ENCODE measurements around the gene TSFM.

The TSFM gene

DNA sequence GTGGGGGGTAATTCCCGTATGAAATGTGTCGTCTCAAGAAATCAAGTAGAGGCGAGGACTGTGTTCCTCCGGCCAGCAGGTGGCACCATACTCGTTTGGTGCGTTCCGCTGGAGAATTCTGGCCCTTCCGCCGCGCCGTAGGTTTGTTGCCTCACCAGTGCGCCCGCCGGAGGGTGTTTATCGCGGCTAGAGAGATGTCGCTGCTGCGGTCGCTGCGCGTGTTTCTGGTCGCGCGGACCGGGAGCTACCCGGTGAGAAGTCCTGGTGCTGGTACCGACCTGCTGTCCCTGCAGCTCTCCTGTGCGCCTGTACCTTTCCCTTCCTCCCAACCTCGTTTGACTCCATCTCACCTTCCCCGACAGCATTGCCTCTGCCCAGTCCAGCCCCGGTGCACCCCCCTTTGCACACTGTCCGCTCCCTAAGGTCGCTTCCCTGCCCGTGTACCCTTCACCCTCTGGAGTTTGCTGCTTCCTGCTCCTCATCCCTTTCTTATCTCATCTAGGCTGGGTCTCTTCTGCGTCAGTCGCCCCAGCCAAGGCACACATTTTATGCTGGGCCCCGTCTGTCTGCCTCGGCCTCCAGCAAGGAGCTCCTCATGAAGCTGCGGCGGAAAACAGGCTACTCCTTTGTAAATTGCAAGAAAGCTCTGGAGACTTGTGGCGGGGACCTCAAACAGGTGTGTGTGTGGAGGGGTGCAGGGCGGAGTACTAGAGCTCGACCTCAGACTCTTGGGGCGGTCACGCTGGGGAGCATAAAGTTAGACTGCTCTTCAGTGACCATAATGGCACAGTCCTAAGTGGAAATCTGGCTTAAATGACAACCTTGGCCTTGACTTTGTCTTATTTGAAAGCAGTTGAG lies at the start of gene TSFM:
Gene TSFM, plus strand, starts transcription at position 180 of the 858 bp plus-strand sequence. Its CDS starts 15 bp downstream, at position 195.
- DNase-seq (ENCODE audit: low spot score), result peak; percentile 97

DNA sequence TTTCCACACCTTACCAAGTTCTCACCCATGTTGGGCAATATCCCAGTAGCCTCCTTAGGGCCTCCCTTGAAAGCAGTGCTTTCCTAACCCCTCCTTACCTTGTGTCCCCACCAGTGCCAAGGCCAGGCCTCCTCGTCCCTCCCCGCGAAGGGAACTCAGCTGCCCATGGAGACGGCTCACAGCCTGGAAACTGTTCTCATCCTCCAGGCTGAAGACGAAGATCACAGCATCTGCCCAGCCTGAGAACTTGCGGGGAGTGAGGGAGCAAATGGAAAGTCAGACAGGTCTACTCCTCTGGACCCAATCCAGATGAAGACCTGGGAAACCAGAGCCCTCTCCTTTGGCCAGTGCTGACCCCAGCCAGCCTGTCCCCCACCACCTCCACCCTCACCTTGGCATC lies 48.7 kb upstream of the TSFM start:
- DNase-seq (ENCODE audit: low spot score), result no peak

DNA sequence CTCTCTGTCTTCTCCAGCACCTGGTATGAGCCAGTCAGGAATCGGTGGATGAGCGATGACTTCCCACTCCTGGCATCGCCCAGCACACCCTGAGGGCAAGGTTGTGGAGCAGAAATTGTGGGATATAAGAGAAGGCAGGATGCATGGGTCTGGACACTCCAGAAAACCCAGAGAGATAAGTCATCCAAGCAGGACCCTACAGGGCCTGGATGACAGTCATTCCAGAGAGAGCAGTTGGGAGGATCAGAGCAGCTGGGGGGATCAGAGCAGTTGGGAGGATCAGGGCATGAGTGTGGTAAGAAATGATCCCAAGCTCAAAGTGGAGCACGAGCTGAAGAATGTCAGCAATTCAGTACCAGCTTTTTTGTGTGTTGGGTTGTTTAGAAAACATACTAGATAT lies 48.0 kb upstream of the TSFM start:
- no peak for DNase-seq (ENCODE audit: low spot score)

DNA sequence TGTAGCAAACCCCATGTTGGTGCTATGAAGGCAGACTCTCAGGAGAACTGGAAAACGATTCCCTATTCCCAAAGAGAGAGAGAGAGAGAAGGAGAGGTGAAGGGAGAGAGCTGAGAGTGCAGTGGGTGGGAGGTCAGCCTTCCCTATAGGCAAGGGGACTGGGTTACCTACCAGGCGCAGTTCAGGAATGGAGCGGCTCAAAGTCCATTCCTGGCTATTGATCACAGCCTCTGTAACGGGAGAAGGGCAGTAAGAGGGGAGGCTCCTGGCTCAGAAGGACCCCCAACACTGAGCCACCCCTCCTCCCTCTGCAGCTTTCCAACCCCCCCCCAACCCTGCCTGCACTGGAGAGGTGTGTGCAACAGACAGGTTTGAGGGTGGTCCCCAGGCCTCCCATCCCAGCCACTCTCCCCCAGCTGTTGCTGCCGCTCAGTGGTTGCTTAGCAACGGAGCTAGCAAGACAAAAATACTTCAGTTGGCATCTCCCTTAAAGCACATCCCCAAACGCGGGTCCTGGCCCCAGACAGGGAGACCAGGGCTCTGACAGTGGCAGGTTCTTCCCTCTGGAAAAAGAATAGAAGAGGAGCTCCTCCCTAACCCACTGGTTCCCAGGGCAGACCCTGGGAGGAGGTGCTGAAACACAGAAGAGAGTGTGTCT lies 47.3 kb upstream of the TSFM start:
- no peak for DNase-seq (ENCODE audit: low spot score)

DNA sequence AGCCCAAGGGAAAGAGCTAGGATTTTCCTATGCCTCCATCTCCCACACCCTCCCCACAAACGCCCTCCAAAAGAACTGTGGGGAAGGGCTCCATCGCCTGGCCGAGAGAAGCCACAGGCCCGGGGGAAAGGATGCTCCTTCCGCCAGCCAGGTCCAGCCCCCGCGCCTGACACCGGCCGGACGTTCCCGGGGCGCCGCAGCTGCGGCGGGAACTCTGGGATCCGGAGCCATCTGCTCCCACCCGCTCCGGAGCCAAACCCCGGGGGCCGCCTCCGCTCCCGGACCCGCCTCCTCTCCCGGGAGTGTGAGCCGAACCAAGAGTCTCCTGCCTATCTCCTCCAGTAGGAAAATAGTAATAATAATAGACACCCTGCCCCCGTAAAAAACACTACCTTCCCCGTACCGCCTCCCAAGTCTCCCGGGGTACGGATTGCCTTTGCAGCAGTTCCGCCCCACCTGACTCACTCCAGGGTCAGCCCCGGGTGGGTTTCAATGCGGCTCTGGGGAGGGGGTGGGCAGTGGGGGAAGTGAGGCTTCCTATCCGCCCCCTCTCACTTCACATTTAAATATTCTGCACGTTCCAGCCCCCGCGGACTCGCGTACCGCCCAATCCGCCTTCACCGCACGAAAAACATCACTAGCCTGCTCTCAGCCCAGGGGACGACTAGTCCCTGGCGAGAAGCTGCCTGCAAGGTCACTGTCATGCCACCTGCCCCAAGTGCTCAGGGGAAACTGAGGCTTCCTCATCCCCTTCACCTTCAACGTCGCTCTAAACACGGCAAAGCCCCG lies 46.4 kb upstream of the TSFM start:
- no peak for DNase-seq (ENCODE audit: low spot score)

DNA sequence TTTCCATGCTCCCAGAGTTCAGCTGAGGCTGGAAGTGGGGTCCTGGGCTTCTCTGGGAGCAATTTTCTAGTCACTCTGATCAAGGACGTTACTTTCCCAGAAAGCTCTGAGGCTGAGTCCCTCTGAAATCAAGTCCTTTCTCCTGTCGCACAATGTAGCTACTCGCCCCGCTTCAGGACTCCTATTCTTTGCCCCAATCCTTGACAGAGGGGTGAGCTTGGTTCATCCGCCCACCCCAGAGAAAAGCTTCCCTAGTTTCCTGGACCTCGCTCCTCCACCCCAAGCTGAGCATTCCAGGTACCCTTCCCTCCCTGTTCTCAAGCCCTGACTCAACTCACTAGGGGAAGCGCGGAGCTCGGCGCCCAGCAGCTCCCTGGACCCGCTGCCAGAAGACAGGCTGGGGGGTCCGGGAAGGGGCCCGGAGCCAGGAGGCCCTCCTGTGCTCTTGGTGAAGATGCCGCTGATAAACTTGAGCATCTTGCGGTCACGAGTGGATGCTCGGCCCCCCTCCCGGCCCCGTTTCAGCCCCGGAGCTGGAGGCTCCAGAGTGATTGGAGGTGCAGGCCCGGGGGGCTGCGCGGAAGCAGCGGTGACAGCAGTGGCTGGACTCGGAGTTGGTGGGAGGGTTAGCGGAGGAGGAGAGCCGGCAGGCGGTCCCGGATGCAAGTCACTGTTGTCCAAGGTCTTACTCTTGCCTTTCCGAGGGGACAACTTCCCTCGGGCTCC lies 45.7 kb upstream of the TSFM start:
- no peak for DNase-seq (ENCODE audit: low spot score)

DNA sequence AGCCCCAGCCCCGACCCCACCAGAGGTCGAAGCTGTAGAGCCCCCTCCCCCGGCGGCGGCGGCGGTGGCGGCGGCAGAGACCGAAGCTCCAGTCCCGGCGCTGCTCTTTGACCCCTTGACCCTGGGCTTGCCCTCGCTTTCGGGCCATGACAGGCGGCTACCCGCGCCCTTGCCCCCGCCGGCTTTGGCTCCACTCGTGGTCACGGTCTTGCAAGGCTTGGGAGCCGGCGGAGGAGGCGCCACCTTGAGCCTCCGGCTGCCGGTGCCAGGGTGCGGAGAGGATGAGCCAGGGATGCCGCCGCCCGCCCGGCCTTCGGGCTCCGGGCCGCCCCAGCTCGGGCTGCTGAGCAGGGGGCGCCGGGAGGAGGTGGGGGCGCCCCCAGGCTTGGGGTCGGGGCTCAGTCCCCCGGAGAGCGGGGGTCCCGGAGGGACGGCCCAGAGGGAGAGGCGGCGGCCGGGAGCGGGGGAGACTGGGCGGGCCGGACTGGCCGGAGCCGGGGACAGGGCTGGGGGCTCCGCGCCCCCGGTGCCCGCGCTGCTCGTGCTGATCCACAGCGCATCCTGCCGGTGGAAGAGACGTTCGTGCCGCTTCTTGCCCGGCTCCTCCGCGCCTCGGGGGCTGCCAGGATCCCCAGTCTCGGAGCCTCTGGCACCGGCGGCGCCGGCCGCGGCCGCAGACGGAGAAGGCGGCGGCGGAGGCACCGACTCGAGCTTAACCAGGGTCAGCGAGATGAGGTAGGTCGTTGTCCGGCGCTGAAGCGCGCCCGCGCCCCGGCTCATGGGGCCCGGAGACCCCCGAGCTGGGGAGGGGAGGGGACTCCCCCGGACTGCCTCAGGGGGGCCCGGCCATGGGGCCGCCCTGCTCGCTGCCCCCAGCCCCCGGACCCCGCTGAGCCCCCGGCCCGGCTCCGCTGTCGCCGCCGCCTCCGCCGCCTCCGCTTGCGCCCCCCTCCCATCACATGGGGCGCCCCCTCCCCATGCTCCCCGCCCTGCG lies 44.8 kb upstream of the TSFM start:
- DNase-seq (ENCODE audit: low spot score), result no peak

DNA sequence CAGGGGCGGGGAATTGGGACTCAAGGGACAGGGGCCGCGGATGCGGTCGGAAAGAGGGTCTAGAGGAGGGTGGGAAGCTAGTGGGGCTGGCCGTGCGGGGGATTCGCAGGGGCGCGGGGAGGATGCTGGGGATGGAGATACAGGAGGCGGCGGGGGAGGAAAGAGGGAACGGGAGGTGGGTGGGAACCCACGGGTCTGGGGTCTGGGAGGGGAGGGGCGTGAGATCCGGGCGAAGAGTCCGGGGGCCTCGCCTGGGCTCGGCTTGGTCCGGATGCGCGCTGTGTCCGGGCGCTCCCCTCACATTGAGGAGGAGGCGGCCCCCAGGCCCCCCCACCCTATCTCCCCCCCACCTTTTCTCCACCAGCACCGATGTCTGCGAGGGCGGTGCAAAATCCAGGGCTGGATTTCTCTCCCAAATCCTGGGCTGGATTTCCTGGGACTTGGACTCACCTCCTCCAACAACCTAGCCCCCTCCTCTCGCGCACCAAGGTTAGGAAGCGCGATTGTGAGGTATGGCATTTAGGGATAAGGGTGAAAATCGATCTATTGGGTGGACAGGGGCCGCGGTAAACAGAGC lies 43.8 kb upstream of the TSFM start, which contains the start of gene AGAP2:
Gene AGAP2, minus strand, starts transcription at position 82 of the 577 bp plus-strand sequence. CDS start 496 bp downstream, outside the sequence.
- no peak for DNase-seq (ENCODE audit: low spot score)

DNA sequence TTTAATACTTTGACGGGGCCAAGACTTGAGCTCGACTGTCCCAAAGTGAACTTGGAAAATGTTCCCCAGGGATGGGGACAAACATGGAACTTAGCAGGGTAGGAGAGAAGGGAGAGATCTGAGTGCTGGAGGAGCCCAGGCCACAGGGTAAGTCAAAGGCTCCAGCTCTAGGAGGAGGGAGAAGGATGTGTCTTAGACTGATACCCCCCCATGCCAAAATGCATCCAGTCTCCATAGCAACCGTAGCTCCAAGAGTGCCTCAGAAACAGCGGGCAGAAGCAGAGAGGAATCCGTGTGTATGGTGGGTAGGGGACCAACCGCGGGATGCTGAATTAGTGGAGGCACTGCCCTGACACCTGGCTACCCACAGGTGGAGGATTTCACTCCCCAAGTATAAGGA lies 43.2 kb upstream of the TSFM start:
- no peak for DNase-seq (ENCODE audit: low spot score)

DNA sequence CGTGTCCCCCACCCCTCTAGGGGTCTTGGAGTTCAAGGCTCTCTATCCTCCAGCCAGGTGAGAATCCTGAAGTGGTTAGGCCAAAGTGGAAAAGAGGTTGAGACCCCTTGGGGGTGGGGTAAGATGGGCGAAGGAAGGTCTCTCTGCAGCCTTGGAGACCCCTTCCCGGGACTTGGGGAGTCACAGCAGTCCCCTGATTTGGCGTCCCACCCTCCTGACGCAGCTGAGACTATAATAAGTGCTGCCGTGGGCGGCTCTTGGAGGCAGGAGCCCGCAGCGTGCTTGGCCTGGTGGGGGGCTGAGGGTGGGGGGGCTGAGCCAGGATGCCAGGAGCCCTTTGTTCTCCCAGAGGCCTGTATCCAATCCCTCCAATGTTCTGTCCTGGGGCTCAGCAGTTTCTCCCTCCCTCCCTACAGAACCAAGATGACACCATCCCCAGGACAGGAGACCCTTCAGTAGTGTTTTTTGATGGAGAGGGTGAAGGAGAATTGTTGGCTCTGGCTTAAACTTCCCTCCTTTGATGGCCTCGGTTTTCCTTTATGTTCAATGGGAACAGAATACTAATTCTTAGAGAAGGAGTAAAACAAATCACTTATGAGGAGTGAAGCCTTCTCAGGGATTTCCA lies 42.6 kb upstream of the TSFM start:
- no peak for DNase-seq (ENCODE audit: low spot score)

DNA sequence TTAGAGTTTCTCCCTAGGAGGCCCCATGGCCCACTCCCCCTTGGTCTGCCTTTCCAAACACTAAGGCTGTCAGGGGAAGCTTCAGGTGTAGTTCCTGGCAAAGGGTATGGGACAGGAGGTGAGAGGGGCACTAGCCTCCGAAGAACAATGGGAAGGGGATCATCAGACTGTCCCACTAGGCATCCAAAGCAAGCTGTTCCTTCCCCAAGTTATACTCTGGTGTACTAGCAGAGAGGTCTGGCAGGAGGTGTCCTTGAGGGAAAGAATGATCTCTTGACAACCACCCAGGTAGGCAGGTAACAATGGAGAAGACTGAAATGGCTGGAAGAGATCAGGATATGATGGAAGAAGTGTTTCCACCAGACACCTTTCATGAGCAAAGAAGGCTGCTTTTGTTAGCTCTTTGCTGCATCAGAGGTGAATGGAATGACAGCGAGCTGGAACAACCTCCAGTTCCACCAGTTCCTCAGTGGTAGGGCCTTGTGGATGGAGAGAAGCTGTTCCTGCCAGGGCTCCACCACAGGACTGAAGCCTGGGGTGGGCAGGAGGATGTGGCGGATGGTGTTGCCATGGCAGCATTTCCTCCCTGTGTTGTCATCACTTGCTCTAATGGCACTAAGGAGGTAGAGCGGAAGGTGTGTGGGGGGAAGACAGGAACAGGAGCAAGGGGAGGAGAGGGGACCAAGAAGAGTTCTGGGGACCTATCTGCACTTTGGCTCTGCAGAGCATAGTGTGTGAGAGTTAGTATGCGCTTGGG lies 41.8 kb upstream of the TSFM start:
- peak; percentile 82 for DNase-seq (ENCODE audit: low spot score)

DNA sequence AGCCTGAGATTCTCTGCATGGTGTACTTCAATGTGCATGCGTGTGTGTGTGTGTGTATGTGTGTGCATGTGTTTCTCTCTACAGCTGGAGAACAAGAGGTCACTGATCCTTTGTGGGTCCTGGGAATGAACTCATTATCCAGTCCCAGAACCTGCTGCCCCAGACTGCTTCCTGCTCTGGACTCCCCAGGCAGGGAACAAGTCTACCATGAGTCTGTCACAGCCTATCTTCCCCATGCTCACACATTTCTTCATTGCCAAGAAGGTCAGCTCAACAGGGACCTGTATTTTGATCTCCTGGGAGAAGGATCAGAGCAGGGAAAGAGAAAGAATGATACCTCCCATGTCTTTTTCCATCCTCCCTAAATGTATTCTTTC lies 41.2 kb upstream of the TSFM start:
- no peak for DNase-seq (ENCODE audit: low spot score)

DNA sequence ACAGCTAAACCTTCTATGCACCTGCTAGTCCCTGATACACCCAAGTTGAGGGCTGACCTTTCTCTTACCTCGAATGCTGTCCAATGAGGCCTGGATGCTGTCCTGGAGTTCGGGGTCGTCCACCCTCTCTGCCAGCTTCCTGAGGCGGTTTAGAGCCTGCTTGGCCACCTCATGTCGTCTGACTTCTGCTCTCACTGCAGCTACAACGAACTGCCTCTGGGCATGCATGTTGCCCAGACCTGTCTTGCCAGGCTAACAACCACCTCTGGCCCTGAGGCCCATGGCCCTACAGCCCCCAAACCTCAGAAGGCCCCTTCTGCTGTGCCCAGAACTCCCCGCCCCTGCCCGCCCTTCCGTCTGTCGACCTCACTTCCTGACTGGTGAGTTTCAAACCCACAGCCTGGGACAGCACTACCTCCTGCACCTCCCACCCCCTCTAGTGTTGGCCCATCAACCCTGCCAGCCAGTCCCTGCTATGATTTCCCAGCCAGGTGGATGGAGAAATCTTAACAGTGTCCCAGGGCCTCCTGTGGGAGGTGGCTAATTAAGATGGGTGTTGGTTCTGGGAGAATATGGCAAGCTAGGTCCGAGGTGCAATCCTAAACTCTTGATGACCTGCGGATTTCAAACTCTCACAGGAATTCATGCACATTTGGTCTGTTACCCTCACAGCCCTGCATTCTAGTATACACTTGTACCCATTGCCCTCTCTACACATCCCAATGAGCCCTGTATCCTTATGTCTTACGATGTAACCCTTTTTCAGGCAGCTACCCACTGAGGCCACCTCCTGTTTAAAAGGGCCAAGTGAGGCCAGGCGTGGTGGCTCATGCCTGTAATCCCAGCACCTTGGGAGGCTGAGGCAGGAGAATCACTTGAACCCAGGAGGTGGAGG lies 40.5 kb upstream of the TSFM start:
- peak; percentile 85 for DNase-seq (ENCODE audit: low spot score)

DNA sequence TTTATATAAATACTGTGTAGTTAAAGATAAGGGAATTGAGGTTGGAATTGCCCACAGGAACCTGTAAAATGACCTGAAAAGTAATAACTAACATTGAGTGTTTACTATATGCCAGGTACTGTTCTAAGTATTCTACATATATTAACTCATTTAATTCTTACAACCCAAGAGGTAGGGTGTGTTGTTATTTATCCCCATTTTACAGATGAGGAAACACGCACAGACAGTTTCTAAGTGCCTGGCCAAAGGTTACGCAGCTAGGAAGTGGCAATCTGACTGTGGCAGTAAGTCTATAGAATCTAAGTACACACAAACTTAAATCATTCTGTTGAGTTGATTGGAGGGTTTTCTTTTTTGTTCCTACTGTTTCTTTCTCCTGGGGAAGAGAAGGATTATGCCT lies 38.8 kb upstream of the TSFM start:
- no peak for DNase-seq (ENCODE audit: low spot score)

DNA sequence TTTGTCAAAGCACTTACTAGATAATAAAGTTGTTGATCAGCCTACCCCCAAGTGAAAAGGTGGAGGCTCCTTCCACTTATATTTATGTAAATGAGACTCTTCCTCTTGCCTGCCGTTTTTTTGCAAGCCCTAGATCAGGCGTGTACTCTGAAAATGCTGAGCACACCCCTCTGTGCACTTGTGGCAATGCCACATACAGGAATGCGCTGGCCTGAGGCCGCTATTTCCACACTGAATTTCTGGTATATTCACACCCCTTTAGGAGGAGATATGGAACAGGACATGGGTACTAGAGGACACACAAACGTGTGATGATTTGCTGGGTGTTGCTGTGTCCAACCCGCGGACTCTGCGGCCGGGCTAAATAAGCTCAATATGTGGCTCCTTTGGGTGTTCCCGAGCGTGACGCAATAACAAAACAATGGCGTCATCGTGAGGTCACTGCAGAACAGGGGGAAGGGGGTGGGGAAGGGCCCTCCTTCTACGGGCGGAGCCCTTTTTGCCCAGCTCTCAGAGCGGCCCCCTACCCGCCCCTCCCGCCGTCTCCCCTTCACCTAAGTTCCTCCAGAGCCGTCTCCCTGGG lies 38.3 kb upstream of the TSFM start:
- no peak for DNase-seq (ENCODE audit: low spot score)

DNA sequence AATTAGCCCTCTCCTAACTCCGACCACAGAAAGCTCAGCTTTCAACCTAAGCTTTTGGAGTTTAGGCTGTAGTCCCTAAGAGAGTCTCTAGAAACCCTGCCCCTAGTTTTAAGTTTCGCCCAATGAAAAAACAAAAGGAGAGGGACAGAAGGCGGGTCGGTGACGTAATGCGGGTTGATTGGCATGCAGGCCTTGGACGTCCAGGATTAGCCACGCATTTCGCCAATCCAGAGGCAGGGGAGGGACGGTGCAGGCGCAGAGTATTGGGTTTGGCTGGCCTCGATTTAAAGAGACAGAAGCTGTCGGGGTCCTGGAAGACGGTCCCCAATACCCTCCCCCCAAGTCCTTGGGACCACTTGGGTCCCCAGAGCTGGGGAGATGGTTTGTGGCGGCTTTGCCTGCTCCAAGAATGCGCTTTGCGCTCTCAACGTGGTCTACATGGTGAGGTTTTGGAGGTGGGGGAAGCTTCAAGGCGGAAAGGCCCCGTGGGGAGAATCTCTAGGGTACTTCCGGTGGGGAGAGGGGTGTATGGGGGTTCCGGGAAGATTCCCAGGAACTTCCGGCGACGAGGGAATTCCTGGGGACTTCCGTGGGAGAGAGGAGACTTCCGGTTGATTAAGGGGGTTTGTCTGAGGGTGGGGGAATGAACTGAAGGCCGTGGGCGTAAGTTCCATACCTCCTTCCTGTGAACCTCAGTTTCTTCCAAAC lies 37.7 kb upstream of the TSFM start, which contains the start of gene TSPAN31:
Gene TSPAN31, plus strand, starts transcription at position 263 of the 708 bp plus-strand sequence. Its CDS starts 116 bp downstream, at position 379.
- peak; percentile 95 for DNase-seq (ENCODE audit: low spot score)

DNA sequence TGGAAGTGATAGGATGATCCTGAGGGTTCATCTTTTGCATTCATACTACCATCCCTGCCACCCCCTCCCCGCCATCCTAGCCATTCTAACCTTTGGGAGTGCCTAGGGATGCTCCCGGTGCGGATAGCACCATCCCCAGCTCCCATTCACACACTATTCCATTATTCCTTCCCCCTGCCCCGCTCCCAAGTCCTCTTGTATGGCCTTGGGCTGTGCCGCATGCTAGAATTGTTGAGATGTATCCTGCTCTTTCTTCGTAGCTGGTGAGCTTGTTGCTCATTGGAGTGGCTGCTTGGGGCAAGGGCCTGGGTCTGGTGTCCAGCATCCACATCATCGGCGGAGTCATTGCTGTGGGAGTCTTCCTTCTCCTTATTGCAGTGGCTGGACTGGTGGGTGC lies 37.1 kb upstream of the TSFM start:
- DNase-seq (ENCODE audit: low spot score), result no peak
